ENCODE data around the gene ELL.
A peak's percentile ranks its signal among the peaks of the same experiment; 100 is the strongest.

Gene ELL

DNA sequence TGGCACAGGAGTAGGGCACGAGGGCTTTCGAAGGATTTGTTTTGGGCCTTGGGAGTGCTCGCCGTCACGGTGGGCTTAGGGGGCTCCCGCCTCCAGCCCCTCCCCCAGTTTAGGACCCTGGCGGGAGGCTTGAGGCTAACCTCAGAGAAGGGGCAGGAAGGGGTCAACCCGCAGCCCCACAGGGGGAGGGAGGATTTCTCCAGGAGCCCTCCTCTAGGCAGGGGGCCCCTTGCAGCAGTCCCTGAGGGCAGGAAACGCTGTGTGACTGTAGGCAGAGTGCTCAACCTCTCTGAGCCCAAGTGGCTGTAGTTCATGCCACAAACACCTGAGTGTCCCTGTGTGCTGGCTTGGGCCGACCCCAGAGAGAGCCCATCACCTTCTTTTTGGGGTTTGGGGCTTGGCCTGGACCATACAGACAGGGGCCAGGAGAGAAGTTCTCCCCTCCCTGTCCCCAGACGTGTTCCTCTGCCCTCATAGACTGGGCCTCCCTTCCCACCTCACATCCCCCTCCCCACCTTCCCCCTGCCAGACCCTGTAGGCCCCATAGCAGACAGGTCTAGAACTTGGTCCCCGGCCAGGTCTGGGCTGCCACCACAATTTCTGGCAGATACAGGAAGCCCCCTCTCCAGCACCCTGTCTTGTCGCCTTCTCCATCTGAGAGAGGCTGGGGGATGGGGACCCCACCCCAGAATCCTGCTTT is 92.0 kb downstream of the ELL start:
- H3K4me1 ChIP-seq (ENCODE audit: control insufficient read depth, insufficient read depth, low read length): peaks cover 4% of the 10 kb centered on the region
- peak overlapping the region; percentile 37 for H3K4me3 ChIP-seq (ENCODE audit: low read depth, low read length)
- no peaks in the 10 kb centered on the region for H3K27me3 ChIP-seq (ENCODE audit: control insufficient read depth, insufficient read depth, low read length)
- H3K9ac ChIP-seq (ENCODE audit: low read depth, low read length): peak overlapping the region; percentile 16
- H3K36me3 ChIP-seq (ENCODE audit: control insufficient read depth, insufficient read depth, low read length): peaks cover 4% of the 10 kb centered on the region
- H3K9me3 ChIP-seq (ENCODE audit: control insufficient read depth, insufficient read depth, low read length): no peaks in the 10 kb centered on the region

DNA sequence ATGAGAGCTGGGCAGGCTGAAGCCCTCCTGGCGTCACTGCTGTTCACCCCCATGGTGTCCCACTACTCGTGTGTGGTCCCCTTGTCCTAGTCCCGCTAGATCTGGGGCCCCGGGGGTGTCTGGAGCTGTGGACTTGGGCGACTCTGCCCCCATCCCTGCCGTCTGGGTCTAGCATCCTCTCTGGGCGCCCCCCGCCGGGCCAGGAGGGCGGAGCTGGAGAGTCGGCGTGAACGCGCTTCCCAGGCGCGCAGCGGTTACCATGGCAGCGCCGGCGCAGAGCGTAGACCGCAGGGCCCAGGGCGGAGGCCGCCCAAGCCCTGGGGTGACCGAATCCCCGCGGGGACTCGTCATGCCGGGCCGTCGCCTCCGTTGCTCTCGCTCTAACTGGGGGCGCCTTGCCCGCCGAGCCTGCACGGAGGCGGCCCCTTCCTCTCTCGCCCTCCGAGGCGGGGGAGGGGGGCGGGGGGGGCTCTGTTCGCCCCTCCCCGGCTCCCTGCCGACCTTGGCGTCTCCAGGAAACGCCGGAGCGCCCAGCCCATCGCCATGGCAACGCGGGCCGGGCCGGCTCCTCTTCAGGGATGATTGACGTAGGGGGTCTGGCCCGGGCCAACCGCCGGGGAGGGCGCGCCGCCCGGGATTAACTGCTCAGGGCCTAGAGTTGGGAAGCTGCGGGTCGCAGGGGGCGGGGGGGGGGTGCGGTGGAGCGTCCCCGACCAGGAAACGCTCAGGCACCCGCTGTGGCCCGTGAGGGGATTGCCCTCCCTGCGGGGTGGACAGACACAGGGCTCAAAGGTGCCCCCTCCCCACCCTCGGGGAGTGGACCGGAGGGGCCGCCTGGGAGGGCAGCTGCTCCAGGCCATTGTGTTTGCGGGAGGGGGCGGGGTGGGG is 92.8 kb downstream of the ELL start:
- Histone ChIP-seq H3K4me1 (ENCODE audit: control insufficient read depth, insufficient read depth, low read length) (peaks cover 4% of the 10 kb centered on the region), H3K9me3 (ENCODE audit: control insufficient read depth, insufficient read depth, low read length) (no peaks in the 10 kb centered on the region), H3K36me3 (ENCODE audit: control insufficient read depth, insufficient read depth, low read length) (no peaks in the 10 kb centered on the region), H3K4me3 (ENCODE audit: low read depth, low read length) (peak overlapping the region; percentile 60), H3K27me3 (ENCODE audit: control insufficient read depth, insufficient read depth, low read length) (no peaks in the 10 kb centered on the region), H3K9ac (ENCODE audit: low read depth, low read length) (no peak overlapping the region)

DNA sequence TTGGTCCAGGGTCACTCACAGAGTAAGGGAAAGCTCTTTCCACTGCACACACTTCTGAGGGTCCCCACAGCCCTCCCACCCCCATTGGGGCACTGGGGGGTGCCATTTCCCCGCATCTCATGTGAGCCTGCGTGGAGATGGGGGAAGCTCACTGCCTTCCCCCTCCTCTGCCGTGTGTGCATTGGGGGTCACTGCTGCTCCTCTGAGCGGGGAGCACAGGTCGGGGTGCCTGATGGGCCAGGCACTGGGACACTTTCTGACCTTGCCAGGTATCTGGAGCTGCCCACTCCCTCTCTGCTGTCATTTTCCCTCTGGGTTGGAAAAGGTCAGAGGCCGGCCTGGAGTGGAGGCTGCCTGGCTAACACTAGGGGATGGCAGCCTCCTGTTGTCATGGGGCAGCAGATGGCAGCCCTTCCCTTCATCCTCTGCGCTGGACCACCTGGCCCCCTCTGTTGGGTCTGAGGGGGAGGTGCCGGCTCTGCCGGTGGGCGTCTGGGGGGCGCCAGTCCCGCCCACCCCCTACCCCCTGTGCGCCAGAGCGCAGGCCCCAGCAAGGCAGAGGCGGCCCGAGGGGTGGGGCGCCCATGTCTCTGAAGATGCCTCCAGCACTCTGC is 93.6 kb downstream of the ELL start:
- no peaks in the 10 kb centered on the region for H3K36me3 ChIP-seq (ENCODE audit: control insufficient read depth, insufficient read depth, low read length)
- H3K4me3 ChIP-seq (ENCODE audit: low read depth, low read length): peak overlapping the region; percentile 60

GRCh38 chr19:18427743-18428113 is 94.1 kb downstream of the ELL start:
- H3K9ac ChIP-seq (ENCODE audit: low read depth, low read length): no peak overlapping the region
- H3K36me3 ChIP-seq (ENCODE audit: control insufficient read depth, insufficient read depth, low read length): no peaks in the 10 kb centered on the region
- H3K4me1 ChIP-seq (ENCODE audit: control insufficient read depth, insufficient read depth, low read length): peaks cover 6% of the 10 kb centered on the region
- H3K27me3 ChIP-seq (ENCODE audit: control insufficient read depth, insufficient read depth, low read length): no peaks in the 10 kb centered on the region
- no peaks in the 10 kb centered on the region for H3K9me3 ChIP-seq (ENCODE audit: control insufficient read depth, insufficient read depth, low read length)
- no peak overlapping the region for H3K4me3 ChIP-seq (ENCODE audit: low read depth, low read length)

More for the DNA sequence above, 93.6 kb downstream of the ELL start:
- Histone ChIP-seq H3K9ac (ENCODE audit: low read depth, low read length) (no peak overlapping the region), H3K9me3 (ENCODE audit: control insufficient read depth, insufficient read depth, low read length) (no peaks in the 10 kb centered on the region), H3K27me3 (ENCODE audit: control insufficient read depth, insufficient read depth, low read length) (no peaks in the 10 kb centered on the region), H3K4me1 (ENCODE audit: control insufficient read depth, insufficient read depth, low read length) (peaks cover 7% of the 10 kb centered on the region)

- Histone ChIP-seq H3K4me3 (ENCODE audit: low read depth, low read length) (no peak overlapping the region), H3K9me3 (ENCODE audit: control insufficient read depth, insufficient read depth, low read length) (no peaks in the 10 kb centered on the region), H3K36me3 (ENCODE audit: control insufficient read depth, insufficient read depth, low read length) (no peaks in the 10 kb centered on the region), H3K27me3 (ENCODE audit: control insufficient read depth, insufficient read depth, low read length) (no peaks in the 10 kb centered on the region), H3K9ac (ENCODE audit: low read depth, low read length) (no peak overlapping the region), H3K4me1 (ENCODE audit: control insufficient read depth, insufficient read depth, low read length) (peaks cover 4% of the 10 kb centered on the region)
Observed at GRCh38 chr19:18427080-18427742, 94.7 kb downstream of the ELL start.

- Histone ChIP-seq H3K4me1 (ENCODE audit: control insufficient read depth, insufficient read depth, low read length) (peaks cover 3% of the 10 kb centered on the region), H3K9ac (ENCODE audit: low read depth, low read length) (no peak overlapping the region), H3K4me3 (ENCODE audit: low read depth, low read length) (no peak overlapping the region), H3K36me3 (ENCODE audit: control insufficient read depth, insufficient read depth, low read length) (no peaks in the 10 kb centered on the region), H3K9me3 (ENCODE audit: control insufficient read depth, insufficient read depth, low read length) (no peaks in the 10 kb centered on the region), H3K27me3 (ENCODE audit: control insufficient read depth, insufficient read depth, low read length) (no peaks in the 10 kb centered on the region)
Observed at GRCh38 chr19:18426416-18426767, 95.5 kb downstream of the ELL start.

DNA sequence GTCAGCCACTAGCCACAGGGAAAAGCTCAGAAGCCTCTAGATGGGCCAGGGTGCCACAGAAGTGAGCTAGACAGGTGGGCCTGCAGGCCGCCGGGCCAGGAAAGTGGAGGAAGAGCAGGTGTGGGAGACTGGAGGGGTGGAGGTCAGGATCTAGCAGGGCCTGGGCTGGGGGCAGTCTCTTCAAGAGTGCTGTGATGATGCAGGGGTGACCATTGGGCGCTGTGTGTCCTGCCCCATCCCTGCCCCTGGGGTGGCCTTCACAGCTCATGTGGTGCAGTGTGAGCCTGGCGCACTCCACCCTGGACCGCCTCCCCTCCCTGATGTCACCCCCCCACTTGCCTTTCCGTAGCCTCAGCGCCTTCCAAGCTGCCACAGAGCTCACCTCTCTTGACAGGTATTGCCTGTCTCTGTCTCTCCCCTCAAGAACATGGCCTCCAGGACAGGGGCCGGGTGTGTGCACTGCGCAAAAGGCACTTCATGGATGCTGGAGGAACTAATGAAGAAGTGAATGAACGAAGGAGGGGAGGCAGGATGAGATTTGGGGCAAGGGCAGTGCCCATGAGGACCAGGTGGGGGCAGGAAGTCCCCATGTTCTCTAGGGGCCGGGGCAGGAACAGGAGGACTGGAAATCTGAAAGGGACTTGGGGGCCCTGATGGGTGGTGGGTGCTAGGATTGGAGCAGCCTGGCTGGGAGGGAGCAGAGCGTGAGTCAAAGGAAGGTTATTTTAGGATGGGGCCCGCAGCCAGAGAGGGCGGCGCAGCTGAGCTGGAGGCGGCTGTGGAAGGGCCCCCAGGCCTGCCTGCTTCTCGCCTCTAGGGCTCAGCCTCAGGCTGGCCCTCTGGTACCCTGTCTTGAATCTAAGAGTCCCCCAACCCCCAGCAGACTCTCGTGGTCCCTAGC is 96.1 kb downstream of the ELL start:
- H3K4me3 ChIP-seq (ENCODE audit: low read depth, low read length): no peak overlapping the region
- no peaks in the 10 kb centered on the region for H3K36me3 ChIP-seq (ENCODE audit: control insufficient read depth, insufficient read depth, low read length)
- H3K27me3 ChIP-seq (ENCODE audit: control insufficient read depth, insufficient read depth, low read length): no peaks in the 10 kb centered on the region
- H3K4me1 ChIP-seq (ENCODE audit: control insufficient read depth, insufficient read depth, low read length): peaks cover 3% of the 10 kb centered on the region
- no peak overlapping the region for H3K9ac ChIP-seq (ENCODE audit: low read depth, low read length)
- no peaks in the 10 kb centered on the region for H3K9me3 ChIP-seq (ENCODE audit: control insufficient read depth, insufficient read depth, low read length)

- Histone ChIP-seq H3K9me3 (ENCODE audit: control insufficient read depth, insufficient read depth, low read length) (no peaks in the 10 kb centered on the region), H3K9ac (ENCODE audit: low read depth, low read length) (no peak overlapping the region), H3K27me3 (ENCODE audit: control insufficient read depth, insufficient read depth, low read length) (peaks cover 3% of the 10 kb centered on the region), H3K36me3 (ENCODE audit: control insufficient read depth, insufficient read depth, low read length) (no peaks in the 10 kb centered on the region), H3K4me3 (ENCODE audit: low read depth, low read length) (no peak overlapping the region), H3K4me1 (ENCODE audit: control insufficient read depth, insufficient read depth, low read length) (peaks cover 3% of the 10 kb centered on the region)
Observed at GRCh38 chr19:18424890-18425514, 96.9 kb downstream of the ELL start.

DNA sequence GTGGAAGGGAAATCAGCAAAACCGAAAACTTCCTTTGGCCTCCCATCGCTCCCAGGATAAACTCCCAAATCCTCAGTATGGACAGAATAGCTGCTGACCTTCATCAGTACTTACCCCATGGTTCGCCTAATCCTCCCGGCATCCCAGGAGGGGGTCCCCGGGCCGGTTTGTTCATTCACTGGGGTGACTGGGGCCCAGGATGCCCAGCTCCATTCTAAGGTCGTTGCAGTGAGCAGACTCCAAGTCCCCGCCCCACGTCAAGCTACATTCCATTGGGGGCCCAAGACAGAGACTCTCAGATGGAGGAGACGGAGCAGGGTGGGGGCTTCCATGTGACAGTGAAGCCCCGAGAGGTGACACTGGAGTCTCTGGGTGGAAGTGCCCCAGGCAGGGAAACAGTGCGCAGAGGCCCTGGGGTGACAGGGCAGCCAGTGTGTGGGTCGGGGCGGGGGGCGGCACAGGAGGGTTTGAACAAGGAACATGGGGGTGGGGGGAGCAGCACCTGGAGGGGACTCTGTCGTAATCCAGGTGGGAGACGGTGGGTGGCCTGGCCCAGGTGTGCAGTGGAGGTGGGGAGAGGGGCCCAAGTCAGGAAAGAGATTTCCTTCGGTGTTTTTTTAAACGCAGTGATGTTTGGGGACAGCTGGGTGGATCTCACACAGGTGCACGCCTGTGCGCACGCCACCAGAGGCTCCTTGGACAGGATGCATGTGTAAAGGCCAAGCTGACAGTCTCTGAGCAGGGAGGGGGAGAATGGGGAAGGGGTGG is 97.6 kb downstream of the ELL start:
- Histone ChIP-seq H3K27me3 (ENCODE audit: control insufficient read depth, insufficient read depth, low read length) (peaks cover 3% of the 10 kb centered on the region), H3K4me1 (ENCODE audit: control insufficient read depth, insufficient read depth, low read length) (peaks cover 3% of the 10 kb centered on the region), H3K9ac (ENCODE audit: low read depth, low read length) (no peak overlapping the region), H3K36me3 (ENCODE audit: control insufficient read depth, insufficient read depth, low read length) (no peaks in the 10 kb centered on the region), H3K9me3 (ENCODE audit: control insufficient read depth, insufficient read depth, low read length) (no peaks in the 10 kb centered on the region), H3K4me3 (ENCODE audit: low read depth, low read length) (no peak overlapping the region)

- Histone ChIP-seq H3K4me1 (ENCODE audit: control insufficient read depth, insufficient read depth, low read length) (peaks cover 5% of the 10 kb centered on the region), H3K27me3 (ENCODE audit: control insufficient read depth, insufficient read depth, low read length) (peaks cover 8% of the 10 kb centered on the region), H3K9me3 (ENCODE audit: control insufficient read depth, insufficient read depth, low read length) (no peaks in the 10 kb centered on the region), H3K9ac (ENCODE audit: low read depth, low read length) (no peak overlapping the region), H3K4me3 (ENCODE audit: low read depth, low read length) (no peak overlapping the region), H3K36me3 (ENCODE audit: control insufficient read depth, insufficient read depth, low read length) (no peaks in the 10 kb centered on the region)
Observed at GRCh38 chr19:18423258-18424020, 98.4 kb downstream of the ELL start.
